ENCODE measurements around the gene CMKLR1.

The CMKLR1 gene

GRCh38 chr12:108266131-108266530, 73.0 kb downstream of the CMKLR1 start:
- no peak for DNase-seq (ENCODE audit: low read depth)

- DNase-seq (ENCODE audit: low read depth), result no peak
Measured at GRCh38 chr12:108265505-108265904, 73.6 kb downstream of the CMKLR1 start.

- no peak for DNase-seq (ENCODE audit: low read depth)
Measured at GRCh38 chr12:108260969-108261368, 78.1 kb downstream of the CMKLR1 start.

- DNase-seq (ENCODE audit: low read depth), result no peak
Measured at GRCh38 chr12:108260039-108260438, 79.1 kb downstream of the CMKLR1 start.

- DNase-seq (ENCODE audit: low read depth), result no peak
Measured at GRCh38 chr12:108257610-108258106, 81.5 kb downstream of the CMKLR1 start.

- DNase-seq (ENCODE audit: low read depth), result no peak
Measured at GRCh38 chr12:108257004-108257403, 82.1 kb downstream of the CMKLR1 start.

- no peak for DNase-seq (ENCODE audit: low read depth)
Measured at GRCh38 chr12:108255252-108255602, 83.9 kb downstream of the CMKLR1 start.

GRCh38 chr12:108254517-108255251, 84.4 kb downstream of the CMKLR1 start:
- DNase-seq (ENCODE audit: low read depth), result no peak

- DNase-seq (ENCODE audit: low read depth), result no peak
Measured at GRCh38 chr12:108254030-108254429, 85.1 kb downstream of the CMKLR1 start.

- DNase-seq (ENCODE audit: low read depth), result no peak
Measured at GRCh38 chr12:108253540-108253939, 85.6 kb downstream of the CMKLR1 start.

- DNase-seq (ENCODE audit: low read depth), result no peak
Measured at GRCh38 chr12:108252523-108252922, 86.6 kb downstream of the CMKLR1 start.

GRCh38 chr12:108248011-108248410, 91.1 kb downstream of the CMKLR1 start:
- no peak for DNase-seq (ENCODE audit: low read depth)

GRCh38 chr12:108247130-108247529, 92.0 kb downstream of the CMKLR1 start:
- DNase-seq (ENCODE audit: low read depth), result no peak

GRCh38 chr12:108241986-108242703, 97.0 kb downstream of the CMKLR1 start:
- DNase-seq (ENCODE audit: low read depth), result no peak

- DNase-seq (ENCODE audit: low read depth), result no peak
Measured at GRCh38 chr12:108240928-108241327, 98.2 kb downstream of the CMKLR1 start.

- no peak for DNase-seq (ENCODE audit: low read depth)
Measured at GRCh38 chr12:108240027-108240785, 98.9 kb downstream of the CMKLR1 start.

GRCh38 chr12:108239378-108239777, 99.7 kb downstream of the CMKLR1 start:
- DNase-seq (ENCODE audit: low read depth), result no peak

GRCh38 chr12:108238474-108238873, 100.6 kb downstream of the CMKLR1 start:
- no peak for DNase-seq (ENCODE audit: low read depth)

All from stimulated activated CD8-positive, alpha-beta memory T cell treated with anti-CD3 and anti-CD28 coated beads, Interleukin-15, amount 100 ng/mL, for 24 hours (primary cell).